ENCODE measurements around the gene CNP.

DNA sequence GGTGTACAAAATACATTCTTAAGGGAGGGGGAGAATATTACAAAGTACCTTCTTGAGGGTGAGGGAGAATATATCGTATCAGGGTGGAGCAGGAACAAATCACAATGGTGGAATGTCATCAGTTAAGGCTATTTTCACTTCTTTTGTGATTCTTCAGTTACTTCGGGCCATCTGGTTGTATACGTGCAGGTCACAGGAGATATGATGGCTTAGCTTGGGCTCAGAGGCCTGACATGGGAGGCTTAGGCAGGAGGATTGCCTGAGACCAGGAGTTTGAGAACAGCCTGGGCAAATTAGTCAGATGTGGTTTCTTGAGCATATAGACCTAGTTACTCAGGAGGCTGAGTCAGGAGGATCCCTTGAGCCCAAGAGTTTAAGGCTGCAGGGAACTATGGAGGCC lies 23.1 kb upstream of the CNP start:
- TF ChIP-seq, protein P1, sequence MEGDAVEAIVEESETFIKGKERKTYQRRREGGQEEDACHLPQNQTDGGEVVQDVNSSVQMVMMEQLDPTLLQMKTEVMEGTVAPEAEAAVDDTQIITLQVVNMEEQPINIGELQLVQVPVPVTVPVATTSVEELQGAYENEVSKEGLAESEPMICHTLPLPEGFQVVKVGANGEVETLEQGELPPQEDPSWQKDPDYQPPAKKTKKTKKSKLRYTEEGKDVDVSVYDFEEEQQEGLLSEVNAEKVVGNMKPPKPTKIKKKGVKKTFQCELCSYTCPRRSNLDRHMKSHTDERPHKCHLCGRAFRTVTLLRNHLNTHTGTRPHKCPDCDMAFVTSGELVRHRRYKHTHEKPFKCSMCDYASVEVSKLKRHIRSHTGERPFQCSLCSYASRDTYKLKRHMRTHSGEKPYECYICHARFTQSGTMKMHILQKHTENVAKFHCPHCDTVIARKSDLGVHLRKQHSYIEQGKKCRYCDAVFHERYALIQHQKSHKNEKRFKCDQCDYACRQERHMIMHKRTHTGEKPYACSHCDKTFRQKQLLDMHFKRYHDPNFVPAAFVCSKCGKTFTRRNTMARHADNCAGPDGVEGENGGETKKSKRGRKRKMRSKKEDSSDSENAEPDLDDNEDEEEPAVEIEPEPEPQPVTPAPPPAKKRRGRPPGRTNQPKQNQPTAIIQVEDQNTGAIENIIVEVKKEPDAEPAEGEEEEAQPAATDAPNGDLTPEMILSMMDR (IDR thresholded peaks at IDR 0.05), result no peak
- no peak for TF ChIP-seq POLR2A (IDR thresholded peaks at IDR 0.05)
